CD4-positive, alpha-beta T cell (primary cell): ENCODE measurements around the gene AFAP1. TPM values are rescaled to one million over a fixed set of nuclear protein-coding genes. Genes with fewer than 3 reads are reported as not detected.

ENCODE experiments used
- ATAC-seq: fragments of 200-7000 bp; cut with Tn5 transposase; one replicate; pipeline ENCODE4 v1.10.0; 2022; ENCODE audit warnings: mild to moderate bottlenecking; ENCODE audit not compliant: poor library complexity
- CTCF ChIA-PET: fragments of 350-600 bp; sonication (Branson Sonifier 250); formaldehyde crosslinking; loops from one replicate; lab custom pipeline; 2021; ENCODE audit warnings: antibody characterized with exemption, inconsistent platforms; lab: Charles Lee
- POLR2A ChIA-PET: fragments of 350-600 bp; sonication (Branson Sonifier 250); formaldehyde crosslinking; loops from one replicate; lab custom pipeline; 2021; ENCODE audit warnings: antibody characterized with exemption, inconsistent platforms; lab: Charles Lee
- DNase-seq, 14 experiments: peaks; one replicate each; pipeline ENCODE4 v3.0.0-alpha.2; 2013 to 2020; ENCODE audit warnings: mixed read lengths in 2 of 14
- H3K27ac ChIP-seq, 2 donors: one replicate each; pipeline versions ENCODE4 v1.5.1 to v1.7.0; 2013; ENCODE audit warnings: low read length in 2 of 2, low read depth in 1 of 2, mild to moderate bottlenecking in 1 of 2
- H3K27me3 ChIP-seq, 2 experiments: 1 replicate in 1 of 2; 2 replicates in 1 of 2; pipeline versions ENCODE4 v1.6.1 to v1.7.0; 2013; ENCODE audit warnings: low read length in 2 of 2, control low read depth in 1 of 2, mild to moderate bottlenecking in 1 of 2, moderate library complexity in 1 of 2; ENCODE audit not compliant: insufficient read depth in 2 of 2, control insufficient read depth in 1 of 2
- H3K36me3 ChIP-seq: one replicate; pipeline ENCODE4 v1.6.1; 2013; ENCODE audit warnings: low read length, control low read depth; ENCODE audit not compliant: insufficient read depth
- H3K4me1 ChIP-seq: one replicate; pipeline ENCODE4 v1.6.1; 2013; ENCODE audit warnings: low read length, control low read depth; ENCODE audit not compliant: insufficient read depth
- H3K4me3 ChIP-seq: one replicate; pipeline ENCODE4 v1.5.1; 2013; ENCODE audit warnings: mild to moderate bottlenecking, low read length, moderate library complexity
- H3K9me3 ChIP-seq, 2 experiments: 1 replicate in 1 of 2; 2 replicates in 1 of 2; pipeline versions ENCODE4 v1.6.1 to v1.7.0; 2013; ENCODE audit warnings: low read length in 2 of 2, mild to moderate bottlenecking in 2 of 2, control low read depth in 1 of 2, moderate library complexity in 1 of 2; ENCODE audit not compliant: control insufficient read depth in 1 of 2, insufficient read depth in 1 of 2
- H3K27ac Mint-ChIP-seq: one replicate; pipeline ENCODE4 v1.8.0; 2020; ENCODE audit warnings: mixed read lengths
- H3K27me3 Mint-ChIP-seq: one replicate; pipeline ENCODE4 v1.8.0; 2021; ENCODE audit warnings: mixed read lengths
- H3K36me3 Mint-ChIP-seq: one replicate; pipeline ENCODE4 v1.8.0; 2021; ENCODE audit warnings: low read depth, mixed read lengths
- H3K4me1 Mint-ChIP-seq: one replicate; pipeline ENCODE4 v1.8.0; 2021; ENCODE audit warnings: low read depth, mixed read lengths
- H3K4me3 Mint-ChIP-seq: one replicate; pipeline ENCODE4 v1.8.0; 2020; ENCODE audit warnings: mild to moderate bottlenecking, mixed read lengths
- H3K9me3 Mint-ChIP-seq: one replicate; pipeline ENCODE4 v1.8.0; 2020; ENCODE audit warnings: mixed read lengths
- intact Hi-C, 2 experiments: fragments of 100-400 bp; cut with DNase I in 1 of 2; cut with micrococcal nuclease in 1 of 2; formaldehyde crosslinking; loops; one replicate each; pipeline versions ENCODE4 v1.15.1 to v1.9.0; 2023 to 2025; cut with DNase I, micrococcal nuclease
- total RNA-seq, 174 experiments: library from RNA in 2 of 174; stranded (reverse) in 2 of 174; gene quantifications; one replicate each; pipeline ENCODE4 v1.2.3 and lab custom pipeline; 2021 to 2026
- TF ChIP-seq, protein P1 (sequence below): fragments of 200-600 bp; IDR thresholded peaks from one replicate; pipeline ENCODE4 v1.8.0; 2022; ENCODE audit warnings: antibody characterized with exemption, mild to moderate bottlenecking

Gene AFAP1
- total RNA-seq, 2 experiments from 2014 or later = 9.8 to 10.9 TPM

DNA sequence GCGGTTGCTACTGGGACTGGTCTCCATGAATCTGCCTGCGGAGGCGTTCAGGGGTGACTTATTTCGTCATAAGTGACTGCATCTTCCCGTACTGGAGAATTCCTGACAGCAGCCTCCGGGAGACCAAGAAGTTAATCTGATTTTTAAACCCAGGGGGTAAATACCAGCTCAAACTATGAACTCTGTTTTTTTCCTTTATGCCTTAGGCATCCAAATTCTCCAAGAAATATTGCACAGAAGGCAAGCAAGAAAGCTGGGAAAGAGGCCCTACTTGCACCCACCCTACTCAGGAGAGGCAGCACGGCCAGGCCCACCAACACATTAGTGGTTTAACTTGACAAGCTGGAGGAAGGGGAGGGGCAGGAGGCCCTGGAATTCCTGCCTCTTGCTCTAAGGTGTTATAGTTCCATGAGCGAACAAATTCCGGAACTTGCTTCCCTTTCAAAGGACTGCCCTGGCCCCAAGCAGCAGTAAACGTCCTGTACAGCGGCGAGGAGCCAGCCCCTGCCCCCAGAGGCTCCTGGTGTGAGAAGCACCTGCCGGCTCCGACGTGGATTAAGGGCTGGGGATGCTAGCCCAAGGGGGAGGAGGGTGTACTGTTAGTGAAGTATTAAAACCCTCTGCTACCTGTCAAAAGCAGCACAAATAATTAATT, 177.2 kb downstream of the AFAP1 start:
- Mint-ChIP-seq H3K9me3 (no peaks in the 10 kb centered on the region), H3K36me3 (peaks cover 25% of the 10 kb centered on the region), H3K4me3 (no peak overlapping the region), H3K27ac (no peak overlapping the region), H3K27me3 (no peaks in the 10 kb centered on the region), H3K4me1 (peaks cover 32% of the 10 kb centered on the region)
- intact Hi-C loops = no loop called here
- ATAC-seq (no peak), DNase-seq (no peak)
- Histone ChIP-seq H3K9me3 (no peaks in the 10 kb centered on the region), H3K27me3 (no peaks in the 10 kb centered on the region), H3K4me1 (peaks cover 24% of the 10 kb centered on the region), H3K36me3 (peaks cover 6% of the 10 kb centered on the region), H3K27ac (no peak overlapping the region), H3K4me3 (no peak overlapping the region)
- CTCF ChIA-PET = interaction anchor here (1.1 to 1.5 kb wide), 4 partner anchors 11 to 39 kb away, joined by 4 to 13 read pairs (median 6); no protein-coding TSS in a partner anchor
- POLR2A ChIA-PET = no interaction called here
- TF ChIP-seq, protein P1, sequence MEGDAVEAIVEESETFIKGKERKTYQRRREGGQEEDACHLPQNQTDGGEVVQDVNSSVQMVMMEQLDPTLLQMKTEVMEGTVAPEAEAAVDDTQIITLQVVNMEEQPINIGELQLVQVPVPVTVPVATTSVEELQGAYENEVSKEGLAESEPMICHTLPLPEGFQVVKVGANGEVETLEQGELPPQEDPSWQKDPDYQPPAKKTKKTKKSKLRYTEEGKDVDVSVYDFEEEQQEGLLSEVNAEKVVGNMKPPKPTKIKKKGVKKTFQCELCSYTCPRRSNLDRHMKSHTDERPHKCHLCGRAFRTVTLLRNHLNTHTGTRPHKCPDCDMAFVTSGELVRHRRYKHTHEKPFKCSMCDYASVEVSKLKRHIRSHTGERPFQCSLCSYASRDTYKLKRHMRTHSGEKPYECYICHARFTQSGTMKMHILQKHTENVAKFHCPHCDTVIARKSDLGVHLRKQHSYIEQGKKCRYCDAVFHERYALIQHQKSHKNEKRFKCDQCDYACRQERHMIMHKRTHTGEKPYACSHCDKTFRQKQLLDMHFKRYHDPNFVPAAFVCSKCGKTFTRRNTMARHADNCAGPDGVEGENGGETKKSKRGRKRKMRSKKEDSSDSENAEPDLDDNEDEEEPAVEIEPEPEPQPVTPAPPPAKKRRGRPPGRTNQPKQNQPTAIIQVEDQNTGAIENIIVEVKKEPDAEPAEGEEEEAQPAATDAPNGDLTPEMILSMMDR = no peak

DNA sequence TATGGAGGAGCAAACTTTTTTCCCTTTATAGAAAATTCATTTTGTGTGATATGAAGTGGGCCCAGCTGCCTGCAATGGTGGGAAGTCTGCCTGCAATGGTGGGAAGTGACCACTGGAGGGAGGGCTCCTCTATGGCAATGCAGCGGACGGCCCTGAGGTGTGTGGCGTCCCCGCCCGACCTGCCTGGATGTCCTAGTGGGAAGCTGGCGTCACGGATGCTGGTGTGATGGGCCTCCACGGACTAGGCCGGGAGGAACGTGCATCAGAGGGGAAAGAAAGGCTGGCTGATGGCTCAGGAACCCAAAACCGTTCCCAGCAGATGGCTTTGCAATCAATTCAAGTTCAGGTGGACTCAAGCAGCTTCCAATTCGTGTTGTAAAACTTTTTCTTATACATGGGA, 177.9 kb downstream of the AFAP1 start:
- Histone ChIP-seq H3K4me3 (no peak overlapping the region), H3K27ac (peak overlapping the region in 1 of 2 donors; percentile 13), H3K9me3 (no peaks in the 10 kb centered on the region), H3K4me1 (peaks cover 24% of the 10 kb centered on the region), H3K36me3 (peaks cover 4% of the 10 kb centered on the region), H3K27me3 (no peaks in the 10 kb centered on the region)
- DNase-seq = peak; percentile 25 to 74 (median 44)
- no peaks in the 10 kb centered on the region for H3K27me3 Mint-ChIP-seq
- peak; percentile 40 for ATAC-seq
- ChIA-PET POLR2A (no interaction called here), CTCF (interaction anchor here (0.9 to 1.5 kb wide), 6 partner anchors 10 to 177 kb away, joined by 3 to 13 read pairs (median 4); no protein-coding TSS in a partner anchor)
- peak overlapping the region; percentile 56 for H3K4me3 Mint-ChIP-seq
- TF ChIP-seq, protein P1 = peak; percentile 54
- no peaks in the 10 kb centered on the region for H3K9me3 Mint-ChIP-seq
- H3K27ac Mint-ChIP-seq = peak overlapping the region; percentile 83
- peaks cover 32% of the 10 kb centered on the region for H3K4me1 Mint-ChIP-seq
- H3K36me3 Mint-ChIP-seq = peaks cover 25% of the 10 kb centered on the region
- intact Hi-C loops = no loop called here

DNA sequence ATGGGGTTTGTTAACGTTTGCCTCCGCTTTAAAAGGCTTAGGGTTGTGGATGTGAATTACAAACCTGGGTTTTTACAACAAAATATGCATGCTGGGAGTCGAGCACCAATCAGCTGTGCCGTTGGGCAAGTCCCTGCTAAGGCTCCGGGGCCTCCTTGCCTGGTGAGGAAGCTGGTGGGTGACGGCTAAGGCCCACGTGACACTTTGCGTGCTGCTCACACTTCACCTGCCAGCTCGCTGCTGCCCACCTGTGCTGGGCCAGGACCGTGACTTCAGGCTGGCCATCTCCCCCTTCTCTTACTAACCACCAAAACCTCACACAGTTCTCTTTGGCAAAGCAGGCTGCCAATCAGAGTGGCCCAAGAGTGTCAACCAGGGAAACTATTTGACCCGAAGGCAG, 178.3 kb downstream of the AFAP1 start:
- peaks cover 24% of the 10 kb centered on the region for H3K4me1 ChIP-seq
- TF ChIP-seq, protein P1 = no peak
- no peaks in the 10 kb centered on the region for H3K9me3 Mint-ChIP-seq
- H3K4me1 Mint-ChIP-seq = peaks cover 32% of the 10 kb centered on the region
- peaks cover 25% of the 10 kb centered on the region for H3K36me3 Mint-ChIP-seq
- H3K9me3 ChIP-seq = no peaks in the 10 kb centered on the region
- POLR2A ChIA-PET = no interaction called here
- CTCF ChIA-PET = interaction anchor here (0.9 to 1.5 kb wide), 6 partner anchors 10 to 177 kb away, joined by 3 to 13 read pairs (median 4); no protein-coding TSS in a partner anchor
- DNase-seq (no peak), ATAC-seq (no peak)
- peak overlapping the region; percentile 56 for H3K4me3 Mint-ChIP-seq
- H3K4me3 ChIP-seq = no peak overlapping the region
- H3K27me3 Mint-ChIP-seq = no peaks in the 10 kb centered on the region
- H3K27ac Mint-ChIP-seq = peak overlapping the region; percentile 83
- no peaks in the 10 kb centered on the region for H3K27me3 ChIP-seq
- peak overlapping the region in 1 of 2 donors; percentile 13 for H3K27ac ChIP-seq
- intact Hi-C loops = no loop called here
- H3K36me3 ChIP-seq = peaks cover under 1% of the 10 kb centered on the region
